Measurements from ENCODE around the gene RTTN.

GRCh38 chr18:70036771-70037347 is 168.6 kb downstream of the RTTN start:
- no peak for TF ChIP-seq CTCF (IDR thresholded peaks at IDR 0.05; ENCODE audit: low read depth, low read length, missing input control)
- TF ChIP-seq TAF1 (conservative IDR thresholded peaks at IDR 0.05) = no peak
- TF ChIP-seq EGR1 (IDR thresholded peaks at IDR 0.05; ENCODE audit: low read depth in 2 of 2) = no peak
- no peak for TF ChIP-seq SP1 (IDR thresholded peaks at IDR 0.05)
- no peak for TF ChIP-seq JUND (IDR thresholded peaks at IDR 0.05)
